ENCODE results near the gene KIAA0586. TPM values are rescaled to one million over a fixed set of nuclear protein-coding genes. Genes with fewer than 3 reads are reported as not detected.

The KIAA0586 gene
- 10 to 100 TPM; 29.7 to 31.4 TPM for total RNA-seq

DNA sequence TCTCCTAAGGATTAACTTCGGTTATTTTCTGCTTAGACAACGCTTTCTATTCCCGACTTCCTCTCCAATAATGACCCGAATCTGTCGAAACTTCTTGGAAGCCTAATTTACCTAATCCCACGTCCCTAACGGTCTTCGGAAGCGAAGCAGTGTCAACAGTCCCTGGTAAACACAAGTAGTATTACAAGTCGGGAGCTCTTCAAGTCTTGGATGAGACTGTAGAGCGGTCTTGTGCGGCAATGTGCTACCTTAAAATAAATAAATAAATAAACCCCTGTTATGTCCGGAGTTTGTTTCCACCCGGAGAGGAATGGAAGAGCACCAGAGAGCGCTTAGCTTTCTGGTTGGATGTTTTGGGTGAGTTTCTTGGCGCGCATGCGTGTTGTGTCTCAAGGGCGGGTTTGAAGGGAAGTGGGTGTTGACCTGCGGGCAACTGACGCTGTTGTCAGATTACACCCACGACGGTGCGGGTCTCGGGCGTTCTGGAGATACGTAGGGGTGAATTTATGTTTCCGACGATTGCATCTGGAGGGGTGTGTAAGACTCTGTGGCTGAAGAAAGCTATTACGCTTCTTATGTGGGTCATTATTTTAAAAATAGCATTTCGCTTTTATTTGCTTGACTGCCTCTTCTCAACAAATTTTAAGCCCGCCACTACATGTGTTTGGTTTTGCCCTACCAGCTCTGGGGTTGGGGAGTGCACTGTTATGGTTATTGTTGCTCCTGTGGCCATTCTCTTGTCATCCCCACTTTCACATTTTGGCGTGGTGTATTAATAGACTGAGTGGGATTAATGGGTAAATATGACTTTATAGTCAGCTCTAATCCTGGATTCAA, at the start of gene KIAA0586, which contains the start of gene TIMM9:
TSS of gene KIAA0586 (plus strand) at position 439 of the 837 bp plus-strand sequence. CDS start 546 bp downstream, outside the sequence.
TSS of gene TIMM9 (minus strand) at position 251 of the 837 bp plus-strand sequence. CDS start 15,586 bp downstream, outside the sequence.
- peaks cover 45% of the 10 kb centered on the region for H3K4me1 Mint-ChIP-seq
- DNase-seq, result peak; percentile 97
- POLR2A ChIA-PET, result interaction anchor here (1.5 kb wide), 1 partner anchor 130 kb away, joined by 4 read pairs; no protein-coding TSS in a partner anchor
- CTCF ChIA-PET, result interaction anchor here (0.5 to 5.5 kb wide), 3 partner anchors 10 to 148 kb away, joined by 3 to 26 read pairs (median 3); partner anchors contain the start of gene TOMM20L
- H3K4me3 Mint-ChIP-seq, result peak within 1 kb of the TSS; percentile 86
- H3K27ac Mint-ChIP-seq, result peak within 1 kb of the TSS; percentile 99
- no peaks in the 10 kb centered on the region for H3K27me3 Mint-ChIP-seq
- peaks cover 19% of the 10 kb centered on the region for H3K36me3 Mint-ChIP-seq (ENCODE audit: low read depth)
- H3K9me3 Mint-ChIP-seq, result no peaks in the 10 kb centered on the region

- H3K4me3 Mint-ChIP-seq, result no peak overlapping the region
- DNase-seq, result no peak
- CTCF ChIA-PET, result no interaction called here
- H3K27ac Mint-ChIP-seq, result no peak overlapping the region
- POLR2A ChIA-PET, result no interaction called here
- H3K27me3 Mint-ChIP-seq, result no peaks in the 10 kb centered on the region
- peaks cover 6% of the 10 kb centered on the region for H3K4me1 Mint-ChIP-seq
- H3K36me3 Mint-ChIP-seq (ENCODE audit: low read depth), result no peaks in the 10 kb centered on the region
- H3K9me3 Mint-ChIP-seq, result no peaks in the 10 kb centered on the region
These were observed 36.7 kb upstream of the KIAA0586 start for GRCh38 chr14:58390830-58391229.

DNA sequence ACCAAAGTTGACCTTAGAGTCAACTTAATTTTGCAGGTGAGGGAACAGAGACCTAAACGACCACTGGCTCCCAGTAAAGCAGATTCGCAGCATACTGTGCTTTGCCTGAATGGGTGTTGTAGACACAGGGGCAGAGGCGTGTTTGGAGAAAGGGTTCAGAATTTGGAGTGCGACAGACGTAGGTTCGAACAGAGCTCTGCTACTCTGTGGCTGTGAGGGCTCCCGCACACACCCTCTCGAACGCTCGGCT, 32.0 kb upstream of the KIAA0586 start:
- no peak for DNase-seq
- peaks cover 11% of the 10 kb centered on the region for H3K4me1 Mint-ChIP-seq
- H3K27ac Mint-ChIP-seq, result peak overlapping the region; percentile 71
- H3K27me3 Mint-ChIP-seq, result no peaks in the 10 kb centered on the region
- POLR2A ChIA-PET, result no interaction called here
- no peaks in the 10 kb centered on the region for H3K36me3 Mint-ChIP-seq (ENCODE audit: low read depth)
- CTCF ChIA-PET, result interaction anchor here (0.6 to 2.7 kb wide), 8 partner anchors 8 to 202 kb away, joined by 3 to 26 read pairs (median 4); partner anchors contain the start of genes KIAA0586 and TIMM9
- no peaks in the 10 kb centered on the region for H3K9me3 Mint-ChIP-seq
- H3K4me3 Mint-ChIP-seq, result peak overlapping the region; percentile 63

- H3K4me1 Mint-ChIP-seq, result peaks cover 11% of the 10 kb centered on the region
- peak within 1 kb of the TSS; percentile 71 for H3K27ac Mint-ChIP-seq
- no peaks in the 10 kb centered on the region for H3K27me3 Mint-ChIP-seq
- H3K4me3 Mint-ChIP-seq, result peak within 1 kb of the TSS; percentile 63
- POLR2A ChIA-PET, result no interaction called here
- H3K9me3 Mint-ChIP-seq, result no peaks in the 10 kb centered on the region
- peak; percentile 63 for DNase-seq
- CTCF ChIA-PET, result interaction anchor here (0.6 to 2.7 kb wide), 9 partner anchors 9 to 201 kb away, joined by 3 to 26 read pairs (median 3); partner anchors contain the start of genes ARID4A, KIAA0586 and TIMM9
- H3K36me3 Mint-ChIP-seq (ENCODE audit: low read depth), result no peaks in the 10 kb centered on the region
These were observed 31.4 kb upstream of the KIAA0586 start, which contains the start of gene TOMM20L for GRCh38 chr14:58395812-58396788. Gene TOMM20L (plus strand): TSS chr14:58395930. CDS start chr14:58395958, 28 bp downstream.

DNA sequence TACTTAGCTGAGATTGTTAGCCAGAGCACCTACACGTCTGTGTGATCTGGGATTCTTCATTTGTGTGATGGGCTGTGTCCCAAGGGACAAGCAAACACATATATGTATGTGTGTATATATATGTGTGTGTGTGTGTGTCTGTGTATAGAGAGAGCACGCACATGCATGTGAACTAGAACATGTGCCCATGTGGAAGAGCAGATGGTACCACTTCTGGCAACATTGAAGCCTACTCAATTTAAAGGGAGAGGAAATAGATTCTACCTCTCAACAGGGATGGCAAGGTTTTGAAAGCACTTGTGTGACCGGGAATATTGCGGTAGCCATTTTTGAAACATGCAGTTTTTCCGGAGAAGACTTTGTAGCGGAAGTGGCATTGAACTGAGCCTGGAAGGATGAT, 30.4 kb upstream of the KIAA0586 start:
- no peaks in the 10 kb centered on the region for H3K9me3 Mint-ChIP-seq
- peaks cover 11% of the 10 kb centered on the region for H3K4me1 Mint-ChIP-seq
- H3K27ac Mint-ChIP-seq, result no peak overlapping the region
- no peaks in the 10 kb centered on the region for H3K27me3 Mint-ChIP-seq
- CTCF ChIA-PET, result interaction anchor here (0.9 to 2.7 kb wide), 3 partner anchors 14 to 99 kb away, joined by 3 to 26 read pairs (median 3); partner anchors contain the start of genes ARID4A, KIAA0586 and TIMM9
- H3K36me3 Mint-ChIP-seq (ENCODE audit: low read depth), result no peaks in the 10 kb centered on the region
- H3K4me3 Mint-ChIP-seq, result no peak overlapping the region
- POLR2A ChIA-PET, result interaction anchor here (0.6 kb wide), 1 partner anchor 115 kb away, joined by 13 read pairs; no protein-coding TSS in a partner anchor
- DNase-seq, result no peak

DNA sequence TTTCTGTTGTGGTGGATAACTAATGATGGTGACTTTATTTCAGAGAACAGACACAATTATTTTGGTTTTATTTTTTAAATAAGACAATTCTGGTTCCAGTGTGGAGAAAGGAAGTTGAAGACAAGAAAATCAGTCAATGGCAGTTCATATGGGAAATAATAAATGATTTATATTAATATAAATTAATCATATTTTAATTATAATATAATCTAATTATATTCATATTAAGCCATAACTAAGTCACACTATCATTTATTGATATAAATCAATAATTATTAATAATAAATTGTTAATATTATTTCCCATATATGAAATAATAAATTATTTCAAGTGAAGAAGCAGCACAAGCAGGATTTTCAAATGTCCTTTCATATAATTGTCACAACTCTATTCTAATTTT, 29.0 kb upstream of the KIAA0586 start:
- ChIA-PET CTCF (interaction anchor here (0.6 kb wide), 1 partner anchor 225 kb away, joined by 4 read pairs; no protein-coding TSS in a partner anchor), POLR2A (interaction anchor here (0.6 kb wide), 1 partner anchor 86 kb away, joined by 3 read pairs; no protein-coding TSS in a partner anchor)
- H3K27ac Mint-ChIP-seq, result no peak overlapping the region

GRCh38 chr14:58398895-58399294, 28.6 kb upstream of the KIAA0586 start:
- H3K4me1 Mint-ChIP-seq, result peaks cover 11% of the 10 kb centered on the region

More for the DNA sequence above, 29.0 kb upstream of the KIAA0586 start:
- Mint-ChIP-seq H3K36me3 (ENCODE audit: low read depth) (no peaks in the 10 kb centered on the region), H3K4me3 (no peak overlapping the region), H3K4me1 (peaks cover 11% of the 10 kb centered on the region), H3K9me3 (no peaks in the 10 kb centered on the region), H3K27me3 (no peaks in the 10 kb centered on the region)
- no peak for DNase-seq

GRCh38 chr14:58401587-58401986, 25.9 kb upstream of the KIAA0586 start:
- no peak overlapping the region for H3K27ac Mint-ChIP-seq
- peaks cover 1% of the 10 kb centered on the region for H3K4me1 Mint-ChIP-seq
- no peak overlapping the region for H3K4me3 Mint-ChIP-seq
- ChIA-PET POLR2A (interaction anchor here (0.7 kb wide), 1 partner anchor 419 kb away, joined by 7 read pairs; no protein-coding TSS in a partner anchor), CTCF (no interaction called here)
- H3K36me3 Mint-ChIP-seq (ENCODE audit: low read depth), result peaks cover 4% of the 10 kb centered on the region
- no peaks in the 10 kb centered on the region for H3K27me3 Mint-ChIP-seq
- H3K9me3 Mint-ChIP-seq, result no peaks in the 10 kb centered on the region
- peak; percentile 14 for DNase-seq

More at GRCh38 chr14:58398895-58399294, 28.6 kb upstream of the KIAA0586 start:
- H3K4me3 Mint-ChIP-seq, result no peak overlapping the region
- POLR2A ChIA-PET, result interaction anchor here (0.6 kb wide), 1 partner anchor 86 kb away, joined by 3 read pairs; no protein-coding TSS in a partner anchor
- H3K27ac Mint-ChIP-seq, result no peak overlapping the region
- CTCF ChIA-PET, result no interaction called here
- no peaks in the 10 kb centered on the region for H3K9me3 Mint-ChIP-seq
- no peaks in the 10 kb centered on the region for H3K27me3 Mint-ChIP-seq
- no peaks in the 10 kb centered on the region for H3K36me3 Mint-ChIP-seq (ENCODE audit: low read depth)
- no peak for DNase-seq

GRCh38 chr14:58408681-58409215, 18.8 kb upstream of the KIAA0586 start:
- POLR2A ChIA-PET, result no interaction called here
- no peak for DNase-seq
- H3K9me3 Mint-ChIP-seq, result no peaks in the 10 kb centered on the region
- H3K27me3 Mint-ChIP-seq, result no peaks in the 10 kb centered on the region
- CTCF ChIA-PET, result no interaction called here
- no peak overlapping the region for H3K27ac Mint-ChIP-seq
- peaks cover 31% of the 10 kb centered on the region for H3K36me3 Mint-ChIP-seq (ENCODE audit: low read depth)
- H3K4me1 Mint-ChIP-seq, result no peaks in the 10 kb centered on the region
- no peak overlapping the region for H3K4me3 Mint-ChIP-seq

DNA sequence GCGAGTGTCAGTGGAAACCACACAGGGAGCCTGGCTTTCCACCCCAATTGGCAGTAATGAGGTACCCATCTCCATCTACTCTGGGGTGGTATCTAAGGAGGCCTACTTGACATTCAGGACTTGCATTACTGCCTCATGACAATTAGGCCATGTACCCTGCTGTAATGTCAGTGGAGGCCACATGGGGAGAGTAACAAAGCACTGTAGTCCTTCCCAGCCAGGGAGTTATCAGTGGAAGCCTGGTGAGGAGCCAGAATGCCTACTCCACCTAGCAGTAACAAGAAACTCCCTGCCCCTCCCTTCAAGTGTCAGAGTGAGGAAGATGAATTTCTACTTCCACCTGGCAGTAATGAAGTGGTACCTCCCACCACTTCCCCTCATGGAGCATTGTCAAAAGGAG, 12.7 kb upstream of the KIAA0586 start:
- Mint-ChIP-seq H3K27ac (no peak overlapping the region), H3K36me3 (ENCODE audit: low read depth) (peaks cover 50% of the 10 kb centered on the region), H3K27me3 (no peaks in the 10 kb centered on the region), H3K9me3 (peaks cover 3% of the 10 kb centered on the region), H3K4me3 (no peak overlapping the region), H3K4me1 (peaks cover 5% of the 10 kb centered on the region)
- ChIA-PET CTCF (no interaction called here), POLR2A (no interaction called here)
- no peak for DNase-seq

DNA sequence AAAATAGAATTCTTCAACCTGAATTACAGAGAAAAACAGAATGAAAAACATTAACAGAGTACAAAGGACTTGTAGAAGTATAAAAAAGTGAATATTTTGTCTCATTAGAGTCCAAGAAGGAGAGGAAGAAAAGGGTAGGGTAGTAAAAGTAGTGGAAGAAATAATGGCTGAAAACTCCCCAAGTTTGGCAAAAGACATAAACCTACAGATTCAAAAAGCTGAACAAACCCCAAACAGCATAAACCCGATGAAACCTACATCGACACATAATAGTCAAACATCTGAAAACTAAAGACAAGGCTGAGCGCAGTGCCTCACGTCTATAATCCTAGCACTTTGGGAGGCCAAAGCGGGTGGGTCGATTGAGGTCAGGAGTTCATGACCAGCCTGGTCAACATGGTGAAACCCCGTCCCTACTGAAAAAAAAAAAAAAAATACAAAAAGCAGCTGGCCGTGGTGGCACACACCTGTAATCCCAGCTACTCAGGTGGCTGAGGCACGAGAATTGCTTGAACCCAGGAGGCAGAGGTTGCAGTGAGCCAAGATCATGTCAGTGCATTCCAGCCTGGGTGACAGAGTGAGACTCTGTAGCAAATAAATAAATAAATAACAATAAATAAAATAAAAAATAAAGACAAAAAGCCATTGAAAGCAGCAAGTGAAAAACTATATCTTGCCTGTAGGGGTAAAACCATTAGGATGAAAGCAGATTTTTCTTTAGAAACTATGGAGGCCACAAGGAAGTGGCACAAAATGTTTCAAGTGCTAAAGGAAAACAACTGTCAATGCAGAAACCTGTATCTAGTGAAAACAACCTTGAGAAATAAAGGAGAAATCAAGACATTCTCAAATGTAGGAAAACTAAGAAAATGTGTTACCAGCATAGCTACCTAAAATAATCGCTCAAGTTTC, 11.6 kb upstream of the KIAA0586 start:
- H3K27ac Mint-ChIP-seq, result no peak overlapping the region
- peaks cover 50% of the 10 kb centered on the region for H3K36me3 Mint-ChIP-seq (ENCODE audit: low read depth)
- H3K27me3 Mint-ChIP-seq, result no peaks in the 10 kb centered on the region
- POLR2A ChIA-PET, result no interaction called here
- peaks cover 5% of the 10 kb centered on the region for H3K4me1 Mint-ChIP-seq
- H3K9me3 Mint-ChIP-seq, result peaks cover 3% of the 10 kb centered on the region
- CTCF ChIA-PET, result no interaction called here
- no peak for DNase-seq
- no peak overlapping the region for H3K4me3 Mint-ChIP-seq

Data from activated CD4-positive, alpha-beta T cell treated with anti-CD3 and anti-CD28 coated beads, Interleukin-2, amount 10 ng/mL, durations not matched to agents 7 days and 5 days (primary cell).